Measurements from ENCODE around the gene NEBL.

NEBL gene

DNA sequence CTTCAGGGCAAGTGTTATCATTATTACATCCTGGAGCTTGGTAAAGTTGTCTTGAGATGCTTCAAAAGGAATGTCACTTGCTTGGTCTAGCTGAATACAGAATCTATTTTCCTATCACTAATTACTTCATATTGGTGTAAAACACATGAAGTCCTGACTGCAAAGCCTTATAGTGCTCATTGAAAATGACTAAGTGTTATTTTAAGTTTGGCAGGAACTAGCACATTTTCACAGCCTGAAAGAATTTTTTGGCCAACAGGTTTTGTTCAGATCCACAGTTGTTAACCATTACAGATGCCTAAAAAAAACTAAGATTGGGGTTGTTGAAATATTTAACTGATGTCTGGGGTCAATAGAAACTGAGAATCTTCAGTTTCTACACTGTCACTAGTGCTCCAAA, 149.3 kb downstream of the NEBL start:
- Histone ChIP-seq H3K4me1 (ENCODE audit: low read depth, poor library complexity, severe bottlenecking) (no peaks in the 10 kb centered on the region), H3K27ac (no peak overlapping the region), H2AFZ (ENCODE audit: low read depth) (no peak overlapping the region), H3K4me3 (IDR thresholded peaks at IDR 0.05; ENCODE audit: insufficient read depth, low read depth, low read length) (no peak overlapping the region), H4K20me1 (ENCODE audit: insufficient read depth) (no peaks in the 10 kb centered on the region), H3K36me3 (ENCODE audit: insufficient read depth) (no peaks in the 10 kb centered on the region), H3K79me2 (ENCODE audit: insufficient read depth, low read depth) (no peaks in the 10 kb centered on the region), H3K4me2 (no peak overlapping the region), H3K9ac (no peak overlapping the region), H3K27me3 (ENCODE audit: insufficient read depth, low read depth) (no peaks in the 10 kb centered on the region)
- no peak for TF ChIP-seq CTCF (conservative IDR thresholded peaks at IDR 0.05; ENCODE audit: low read depth, low read length)

- H2AFZ ChIP-seq (ENCODE audit: low read depth) = no peak overlapping the region
- no peak overlapping the region for H3K27ac ChIP-seq
- H3K9ac ChIP-seq = no peak overlapping the region
- no peaks in the 10 kb centered on the region for H3K4me1 ChIP-seq (ENCODE audit: low read depth, poor library complexity, severe bottlenecking)
- H3K79me2 ChIP-seq (ENCODE audit: insufficient read depth, low read depth) = no peaks in the 10 kb centered on the region
- no peaks in the 10 kb centered on the region for H4K20me1 ChIP-seq (ENCODE audit: insufficient read depth)
- H3K36me3 ChIP-seq (ENCODE audit: insufficient read depth) = no peaks in the 10 kb centered on the region
- H3K27me3 ChIP-seq (ENCODE audit: insufficient read depth, low read depth) = no peaks in the 10 kb centered on the region
- H3K4me3 ChIP-seq (IDR thresholded peaks at IDR 0.05; ENCODE audit: insufficient read depth, low read depth, low read length) = no peak overlapping the region
- no peak overlapping the region for H3K4me2 ChIP-seq
- TF ChIP-seq CTCF (conservative IDR thresholded peaks at IDR 0.05; ENCODE audit: low read depth, low read length) = no peak
Observed at GRCh38 chr10:20746856-20747255, 150.3 kb downstream of the NEBL start.

DNA sequence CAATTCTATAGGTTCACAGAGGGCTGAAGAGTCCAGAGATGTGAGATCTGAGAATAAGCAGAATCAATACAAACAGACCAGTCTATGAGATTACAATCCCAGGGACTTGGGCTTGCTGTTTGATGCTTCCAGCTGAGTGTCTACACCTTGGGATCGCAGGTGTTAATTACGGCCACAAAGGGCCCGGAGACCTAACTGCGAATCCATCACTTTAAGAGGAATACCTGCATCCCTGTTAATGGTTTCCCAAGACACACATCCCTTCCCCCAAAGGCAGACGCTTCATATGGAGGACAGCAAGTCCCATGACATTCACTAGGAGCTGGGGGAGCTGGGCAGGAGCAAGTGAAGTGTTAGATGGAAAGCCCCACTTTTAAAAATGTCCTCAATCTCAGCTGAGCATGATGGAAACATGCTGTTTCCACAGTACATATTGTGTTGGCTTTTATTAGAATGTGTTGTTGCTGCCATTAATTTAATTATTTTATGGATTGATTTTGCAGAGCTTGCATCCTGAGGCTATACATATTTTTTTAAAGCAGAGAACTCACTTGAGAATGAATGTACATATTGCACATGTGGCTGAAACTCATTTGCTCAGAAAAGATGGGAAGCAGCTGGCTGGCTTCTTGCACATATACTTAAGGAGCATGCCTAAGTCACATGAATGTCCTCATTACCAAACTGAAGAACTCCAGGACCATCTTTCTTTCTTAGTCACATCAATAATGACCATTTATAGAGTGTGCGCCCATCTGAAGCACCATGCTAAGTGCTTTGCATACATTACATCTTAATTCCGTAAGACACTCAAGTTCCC, 151.3 kb downstream of the NEBL start:
- no peaks in the 10 kb centered on the region for H3K27me3 ChIP-seq (ENCODE audit: insufficient read depth, low read depth)
- H3K4me3 ChIP-seq (IDR thresholded peaks at IDR 0.05; ENCODE audit: insufficient read depth, low read depth, low read length) = no peak overlapping the region
- H3K27ac ChIP-seq = no peak overlapping the region

DNA sequence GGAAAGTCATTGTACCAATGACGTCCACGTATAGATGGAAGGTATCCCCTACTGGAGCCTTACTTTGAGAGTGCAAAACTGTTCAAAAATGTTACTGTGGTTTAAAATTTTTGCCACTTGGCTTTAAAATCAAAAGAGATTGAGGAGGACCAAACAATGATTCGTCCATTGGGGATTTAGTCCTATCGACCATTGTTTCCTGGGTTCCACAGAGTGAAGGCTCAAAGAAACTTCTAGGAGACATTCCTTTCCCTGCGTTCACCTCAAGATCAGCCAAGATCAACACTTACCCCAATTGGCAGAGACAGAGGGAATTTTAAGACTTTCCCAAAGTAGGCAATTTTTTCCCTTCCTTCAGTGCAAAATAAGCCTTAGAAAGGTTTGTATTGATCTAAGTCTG, 152.3 kb downstream of the NEBL start:
- Histone ChIP-seq H3K9ac (no peak overlapping the region), H3K27ac (no peak overlapping the region), H4K20me1 (ENCODE audit: insufficient read depth) (no peaks in the 10 kb centered on the region), H3K27me3 (ENCODE audit: insufficient read depth, low read depth) (no peaks in the 10 kb centered on the region), H3K4me3 (IDR thresholded peaks at IDR 0.05; ENCODE audit: insufficient read depth, low read depth, low read length) (no peak overlapping the region), H3K36me3 (ENCODE audit: insufficient read depth) (no peaks in the 10 kb centered on the region), H2AFZ (ENCODE audit: low read depth) (no peak overlapping the region), H3K4me1 (ENCODE audit: low read depth, poor library complexity, severe bottlenecking) (no peaks in the 10 kb centered on the region), H3K4me2 (no peak overlapping the region), H3K79me2 (ENCODE audit: insufficient read depth, low read depth) (no peaks in the 10 kb centered on the region)
- TF ChIP-seq CTCF (conservative IDR thresholded peaks at IDR 0.05; ENCODE audit: low read depth, low read length) = no peak

More for the DNA sequence above, 151.3 kb downstream of the NEBL start:
- H3K4me1 ChIP-seq (ENCODE audit: low read depth, poor library complexity, severe bottlenecking) = no peaks in the 10 kb centered on the region
- no peaks in the 10 kb centered on the region for H3K36me3 ChIP-seq (ENCODE audit: insufficient read depth)
- no peak overlapping the region for H3K9ac ChIP-seq
- H2AFZ ChIP-seq (ENCODE audit: low read depth) = no peak overlapping the region
- no peaks in the 10 kb centered on the region for H3K79me2 ChIP-seq (ENCODE audit: insufficient read depth, low read depth)
- TF ChIP-seq CTCF (conservative IDR thresholded peaks at IDR 0.05; ENCODE audit: low read depth, low read length) = no peak
- H4K20me1 ChIP-seq (ENCODE audit: insufficient read depth) = no peaks in the 10 kb centered on the region
- H3K4me2 ChIP-seq = no peak overlapping the region

All from KMS-11 (cell line).